ENCODE data around the gene AGAP1. TPM values are rescaled to one million over a fixed set of nuclear protein-coding genes. Genes with fewer than 3 reads are reported as not detected.

The AGAP1 gene
- total RNA-seq, 3 donors from 2014 or later: 1.9 to 2.6 (median 2.1) TPM

GRCh38 chr2:235706506-235706905 lies 212.7 kb downstream of the AGAP1 start:
- Mint-ChIP-seq H3K9me3 (no peaks in the 10 kb centered on the region), H3K36me3 (ENCODE audit: insufficient read depth) (no peaks in the 10 kb centered on the region), H3K4me3 (no peak overlapping the region), H3K27me3 (ENCODE audit: low read depth) (no peaks in the 10 kb centered on the region), H3K4me1 (ENCODE audit: low read depth) (peaks cover 3% of the 10 kb centered on the region)
- no peak for ATAC-seq
- no peak for DNase-seq

GRCh38 chr2:235707411-235708096 lies 213.7 kb downstream of the AGAP1 start:
- H3K27me3 Mint-ChIP-seq (ENCODE audit: low read depth): no peaks in the 10 kb centered on the region
- DNase-seq (no peak), ATAC-seq (no peak)
- H3K9me3 Mint-ChIP-seq: no peaks in the 10 kb centered on the region
- no peaks in the 10 kb centered on the region for H3K36me3 Mint-ChIP-seq (ENCODE audit: insufficient read depth)
- no peak overlapping the region for H3K4me3 Mint-ChIP-seq
- peaks cover 3% of the 10 kb centered on the region for H3K4me1 Mint-ChIP-seq (ENCODE audit: low read depth)

GRCh38 chr2:235709124-235709813 lies 215.4 kb downstream of the AGAP1 start:
- no peak for DNase-seq
- no peak for ATAC-seq
- Mint-ChIP-seq H3K9me3 (no peaks in the 10 kb centered on the region), H3K27me3 (ENCODE audit: low read depth) (no peaks in the 10 kb centered on the region), H3K36me3 (ENCODE audit: insufficient read depth) (no peaks in the 10 kb centered on the region), H3K4me3 (no peak overlapping the region), H3K4me1 (ENCODE audit: low read depth) (peaks cover 3% of the 10 kb centered on the region)

- Mint-ChIP-seq H3K4me3 (no peak overlapping the region), H3K9me3 (no peaks in the 10 kb centered on the region), H3K27me3 (ENCODE audit: low read depth) (no peaks in the 10 kb centered on the region), H3K4me1 (ENCODE audit: low read depth) (peaks cover 3% of the 10 kb centered on the region), H3K36me3 (ENCODE audit: insufficient read depth) (no peaks in the 10 kb centered on the region)
- ATAC-seq: no peak
- DNase-seq: no peak
Observed at GRCh38 chr2:235709969-235710879, 216.4 kb downstream of the AGAP1 start.

GRCh38 chr2:235710933-235711332 lies 217.1 kb downstream of the AGAP1 start:
- ATAC-seq: no peak
- no peaks in the 10 kb centered on the region for H3K9me3 Mint-ChIP-seq
- H3K4me3 Mint-ChIP-seq: no peak overlapping the region

GRCh38 chr2:235711527-235711926 lies 217.7 kb downstream of the AGAP1 start:
- H3K27me3 Mint-ChIP-seq (ENCODE audit: low read depth): peaks cover 2% of the 10 kb centered on the region
- H3K4me1 Mint-ChIP-seq (ENCODE audit: low read depth): peaks cover 3% of the 10 kb centered on the region
- H3K9me3 Mint-ChIP-seq: no peaks in the 10 kb centered on the region
- DNase-seq (no peak), ATAC-seq (no peak)
- no peak overlapping the region for H3K4me3 Mint-ChIP-seq
- no peaks in the 10 kb centered on the region for H3K36me3 Mint-ChIP-seq (ENCODE audit: insufficient read depth)

More at GRCh38 chr2:235710933-235711332, 217.1 kb downstream of the AGAP1 start:
- Mint-ChIP-seq H3K36me3 (ENCODE audit: insufficient read depth) (no peaks in the 10 kb centered on the region), H3K4me1 (ENCODE audit: low read depth) (peaks cover 3% of the 10 kb centered on the region), H3K27me3 (ENCODE audit: low read depth) (peaks cover 2% of the 10 kb centered on the region)
- DNase-seq: no peak

- H3K4me1 Mint-ChIP-seq (ENCODE audit: low read depth): peaks cover 3% of the 10 kb centered on the region
- no peak for DNase-seq
- no peak overlapping the region for H3K4me3 Mint-ChIP-seq
- H3K9me3 Mint-ChIP-seq: no peaks in the 10 kb centered on the region
- no peaks in the 10 kb centered on the region for H3K36me3 Mint-ChIP-seq (ENCODE audit: insufficient read depth)
- H3K27me3 Mint-ChIP-seq (ENCODE audit: low read depth): peaks cover 2% of the 10 kb centered on the region
- no peak for ATAC-seq
Observed at GRCh38 chr2:235712176-235712575, 218.3 kb downstream of the AGAP1 start.

GRCh38 chr2:235713189-235713588 lies 219.3 kb downstream of the AGAP1 start:
- peaks cover 3% of the 10 kb centered on the region for H3K4me1 Mint-ChIP-seq (ENCODE audit: low read depth)
- H3K4me3 Mint-ChIP-seq: no peak overlapping the region
- no peaks in the 10 kb centered on the region for H3K36me3 Mint-ChIP-seq (ENCODE audit: insufficient read depth)
- no peak for DNase-seq
- H3K9me3 Mint-ChIP-seq: no peaks in the 10 kb centered on the region
- ATAC-seq: no peak
- peaks cover 2% of the 10 kb centered on the region for H3K27me3 Mint-ChIP-seq (ENCODE audit: low read depth)

GRCh38 chr2:235715601-235716000 lies 221.8 kb downstream of the AGAP1 start:
- ATAC-seq: no peak

GRCh38 chr2:235716875-235717496 lies 223.1 kb downstream of the AGAP1 start:
- ATAC-seq: no peak
- Mint-ChIP-seq H3K36me3 (ENCODE audit: insufficient read depth) (no peaks in the 10 kb centered on the region), H3K27me3 (ENCODE audit: low read depth) (peaks cover 2% of the 10 kb centered on the region), H3K4me1 (ENCODE audit: low read depth) (no peaks in the 10 kb centered on the region), H3K4me3 (no peak overlapping the region), H3K9me3 (no peaks in the 10 kb centered on the region)
- DNase-seq: no peak

More at GRCh38 chr2:235715601-235716000, 221.8 kb downstream of the AGAP1 start:
- Mint-ChIP-seq H3K36me3 (ENCODE audit: insufficient read depth) (no peaks in the 10 kb centered on the region), H3K4me3 (no peak overlapping the region), H3K9me3 (no peaks in the 10 kb centered on the region), H3K27me3 (ENCODE audit: low read depth) (peaks cover 2% of the 10 kb centered on the region), H3K4me1 (ENCODE audit: low read depth) (no peaks in the 10 kb centered on the region)
- DNase-seq: no peak

GRCh38 chr2:235719146-235719942 lies 225.5 kb downstream of the AGAP1 start:
- DNase-seq: no peak
- no peaks in the 10 kb centered on the region for H3K9me3 Mint-ChIP-seq
- H3K4me3 Mint-ChIP-seq: no peak overlapping the region
- no peaks in the 10 kb centered on the region for H3K36me3 Mint-ChIP-seq (ENCODE audit: insufficient read depth)
- peaks cover 2% of the 10 kb centered on the region for H3K27me3 Mint-ChIP-seq (ENCODE audit: low read depth)
- no peaks in the 10 kb centered on the region for H3K4me1 Mint-ChIP-seq (ENCODE audit: low read depth)
- no peak for ATAC-seq

- Mint-ChIP-seq H3K4me3 (no peak overlapping the region), H3K36me3 (ENCODE audit: insufficient read depth) (no peaks in the 10 kb centered on the region), H3K27me3 (ENCODE audit: low read depth) (no peaks in the 10 kb centered on the region), H3K4me1 (ENCODE audit: low read depth) (no peaks in the 10 kb centered on the region), H3K9me3 (no peaks in the 10 kb centered on the region)
- ATAC-seq: no peak
- no peak for DNase-seq
Observed at GRCh38 chr2:235721625-235722024, 227.8 kb downstream of the AGAP1 start.

- Mint-ChIP-seq H3K4me1 (ENCODE audit: low read depth) (no peaks in the 10 kb centered on the region), H3K36me3 (ENCODE audit: insufficient read depth) (no peaks in the 10 kb centered on the region), H3K27me3 (ENCODE audit: low read depth) (no peaks in the 10 kb centered on the region), H3K4me3 (no peak overlapping the region), H3K9me3 (no peaks in the 10 kb centered on the region)
- ATAC-seq (no peak), DNase-seq (no peak)
Observed at GRCh38 chr2:235722869-235723268, 229.0 kb downstream of the AGAP1 start.
